HG03045 (cell line): ENCODE measurements around the gene PPP2R3B.
A peak's percentile ranks its signal among the peaks of the same experiment; 100 is the strongest.
"Not testable (repeated sequence)": the region's sequence is repeated elsewhere in the genome, so short reads cannot be mapped to it uniquely, and the experiment has no call there.

ENCODE experiments used
- ATAC-seq: cut with Tn5 transposase; IDR thresholded peaks from one replicate; pipeline ENCODE4 v1.9.1; 2021; ENCODE audit warnings: mild to moderate bottlenecking, moderate library complexity; ENCODE audit not compliant: unreplicated experiment

PPP2R3B gene

GRCh38 chrX:386768-387575, at the start of gene PPP2R3B:
PPP2R3B (minus strand) TSS chrX:386907; CDS start chrX:386691, 216 bp downstream.
- peak; percentile 95 for ATAC-seq

GRCh38 chrX:435536-436122, 48.9 kb upstream of the PPP2R3B start:
- ATAC-seq: no peak

GRCh38 chrX:434946-435345, 48.2 kb upstream of the PPP2R3B start:
- no peak for ATAC-seq

- ATAC-seq: no peak
These were observed 47.1 kb upstream of the PPP2R3B start for GRCh38 chrX:433771-434170.

DNA sequence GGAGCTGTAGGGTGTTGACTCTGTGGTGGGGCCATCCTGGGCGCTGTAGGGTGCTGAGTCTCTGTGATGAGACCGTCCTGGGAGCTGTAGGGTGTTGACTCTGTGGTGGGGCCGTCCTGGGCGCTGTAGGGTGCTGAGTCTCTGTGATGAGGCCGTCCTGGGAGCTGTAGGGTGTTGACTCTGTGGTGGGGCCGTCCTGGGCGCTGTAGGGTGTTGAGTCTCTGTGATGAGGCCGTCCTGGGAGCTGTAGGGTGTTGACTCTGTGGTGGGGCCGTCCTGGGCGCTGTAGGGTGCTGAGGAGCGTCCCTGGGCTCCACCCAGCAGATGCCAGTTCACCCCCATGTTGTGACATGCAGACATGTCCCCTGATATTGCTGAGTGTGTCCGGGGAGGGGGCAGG, 46.0 kb upstream of the PPP2R3B start:
- not testable (repeated sequence) for ATAC-seq

- no peak for ATAC-seq
These were observed 44.9 kb upstream of the PPP2R3B start for GRCh38 chrX:431492-432111.

DNA sequence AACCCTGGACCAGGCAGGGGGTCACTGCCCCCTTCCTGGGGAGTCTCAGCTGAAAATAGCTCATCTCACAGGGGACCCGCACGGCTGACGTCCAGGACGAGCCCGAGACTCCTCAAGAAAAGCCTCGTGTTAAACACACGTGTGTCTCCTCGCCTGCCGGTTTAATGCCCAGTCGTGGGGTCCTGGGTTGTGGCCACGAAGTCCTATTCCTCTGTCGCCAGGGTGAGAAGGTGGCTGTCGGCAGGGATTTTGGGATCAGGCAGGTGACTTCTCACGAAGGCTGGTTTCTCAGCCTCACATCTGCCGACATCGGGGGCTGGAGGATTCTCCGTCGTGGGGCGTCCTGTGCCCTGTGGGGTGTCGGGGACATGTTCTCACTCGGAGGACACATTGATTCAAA, 44.3 kb upstream of the PPP2R3B start:
- ATAC-seq: no peak

GRCh38 chrX:429266-429825, 42.6 kb upstream of the PPP2R3B start:
- no peak for ATAC-seq

DNA sequence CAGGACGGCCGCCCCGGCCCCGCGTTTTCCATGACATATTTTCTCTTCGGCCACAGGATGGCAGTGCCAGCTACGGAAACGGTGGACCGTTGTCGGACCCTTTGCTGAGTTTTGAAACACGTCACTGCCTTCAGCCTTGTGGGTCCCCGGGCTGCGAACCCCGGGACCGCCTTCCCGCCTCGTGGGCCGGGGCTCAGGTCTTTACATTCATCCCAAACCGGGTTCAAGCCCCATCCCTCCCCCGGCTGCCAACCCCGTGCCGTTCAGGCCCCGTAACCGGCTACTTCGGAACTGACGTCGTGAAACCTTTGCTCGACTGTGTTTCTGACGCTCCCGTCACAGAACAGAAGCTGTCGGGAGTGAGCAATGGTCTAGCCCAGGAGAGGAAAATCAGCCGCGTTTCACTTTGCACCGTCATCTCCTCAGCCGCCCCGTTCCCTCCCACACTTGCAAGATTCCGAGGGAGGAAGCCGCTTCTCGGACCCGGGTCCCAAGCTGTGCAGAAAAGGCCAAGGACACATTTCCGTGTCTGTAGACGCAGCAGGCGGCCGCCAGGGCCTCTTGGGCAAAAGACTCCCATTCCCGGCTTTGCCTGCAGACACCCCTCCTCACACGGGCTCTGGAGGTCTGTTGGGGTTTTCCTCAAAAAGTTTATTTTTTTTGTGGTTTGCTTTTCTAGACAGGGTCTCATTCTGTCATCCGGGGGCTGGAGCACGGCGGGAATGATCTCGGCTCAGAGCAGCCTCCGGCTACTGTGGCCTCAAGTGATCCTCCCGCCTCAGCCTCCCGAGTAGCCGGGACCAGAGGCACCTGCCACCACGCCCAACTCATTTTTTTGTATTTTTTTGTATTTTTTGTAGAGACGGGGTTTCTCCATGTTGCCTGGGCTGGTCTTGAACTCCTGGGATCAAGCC, 41.4 kb upstream of the PPP2R3B start:
- no peak for ATAC-seq

DNA sequence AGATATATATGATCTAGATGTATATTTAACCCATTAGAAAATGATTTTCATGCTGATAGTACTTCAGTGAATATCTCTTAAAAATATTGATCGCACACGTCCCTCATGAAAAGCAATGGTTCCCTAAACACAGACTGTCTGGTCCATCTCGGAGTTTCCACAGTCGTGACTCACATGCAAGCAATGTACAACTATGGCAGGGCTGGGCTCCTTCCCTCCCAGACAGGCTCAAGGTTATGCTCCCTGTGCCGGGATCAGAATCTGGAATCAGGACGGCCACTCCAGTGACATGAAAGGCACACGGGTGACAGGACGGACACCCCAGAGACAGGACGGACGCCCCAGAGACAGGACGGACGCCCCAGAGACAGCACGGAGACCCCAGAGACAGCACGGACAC, 40.2 kb upstream of the PPP2R3B start:
- ATAC-seq: no peak

DNA sequence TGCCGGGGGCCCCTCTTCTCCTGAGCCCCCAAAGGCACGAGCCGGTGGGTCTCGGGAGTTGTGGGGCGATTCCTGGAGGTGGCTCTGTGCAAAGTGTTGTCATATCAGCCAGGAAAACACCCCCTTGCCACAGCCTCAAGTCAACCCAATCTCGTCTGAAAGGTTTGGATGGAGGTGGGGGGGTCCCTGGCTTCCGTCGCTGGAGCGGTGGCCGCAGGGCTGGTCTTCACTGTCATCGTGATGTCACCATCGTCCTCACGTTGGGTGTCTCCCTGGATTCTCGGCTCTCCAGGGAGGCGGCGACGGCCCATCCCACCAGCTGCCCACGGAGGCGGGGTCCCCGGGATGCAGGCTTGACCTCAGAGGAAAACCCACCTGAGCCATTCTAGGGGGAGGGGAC, 38.3 kb upstream of the PPP2R3B start:
- no peak for ATAC-seq

DNA sequence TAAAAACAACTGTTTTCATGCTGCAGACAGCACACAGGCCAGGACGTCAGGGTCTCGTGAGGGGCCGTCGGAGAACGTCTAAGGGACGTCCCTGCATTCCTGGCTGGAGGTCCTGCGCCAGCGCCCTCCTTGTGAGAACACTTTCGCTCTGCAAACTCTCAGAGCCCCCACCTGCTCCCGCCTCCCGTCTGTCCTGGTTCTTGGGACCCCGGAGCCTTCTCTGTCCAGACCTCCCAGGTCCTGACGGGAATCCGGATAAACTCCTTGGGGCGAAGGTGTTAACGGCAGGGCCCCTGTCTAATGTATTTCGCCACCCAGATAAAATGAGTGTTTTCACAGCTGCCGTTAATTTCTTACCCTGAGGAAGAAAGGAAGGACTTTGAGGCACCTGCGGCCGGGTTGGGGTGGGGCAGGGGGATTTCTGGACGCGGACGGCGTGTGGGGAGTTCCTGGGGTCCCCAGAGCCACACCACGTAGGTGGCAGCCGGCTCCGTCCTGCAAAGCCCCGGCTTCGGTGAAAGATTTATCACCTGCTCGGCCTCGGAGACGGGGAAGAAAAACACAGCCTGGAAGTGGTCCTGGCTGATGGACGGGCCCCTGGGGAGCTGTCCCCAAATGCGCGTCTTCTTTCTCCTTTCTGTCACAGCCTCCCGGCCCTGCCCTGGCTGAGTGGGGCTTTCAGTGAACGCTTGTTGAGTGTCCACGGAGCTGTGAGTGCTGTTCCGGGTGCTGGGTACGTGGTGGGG, 35.1 kb upstream of the PPP2R3B start:
- ATAC-seq: no peak

- ATAC-seq: no peak
These were observed 34.0 kb upstream of the PPP2R3B start for GRCh38 chrX:420496-421223.

- ATAC-seq: no peak
These were observed 32.4 kb upstream of the PPP2R3B start for GRCh38 chrX:418927-419729.

GRCh38 chrX:415498-415897, 28.8 kb upstream of the PPP2R3B start:
- ATAC-seq: not testable (repeated sequence)

DNA sequence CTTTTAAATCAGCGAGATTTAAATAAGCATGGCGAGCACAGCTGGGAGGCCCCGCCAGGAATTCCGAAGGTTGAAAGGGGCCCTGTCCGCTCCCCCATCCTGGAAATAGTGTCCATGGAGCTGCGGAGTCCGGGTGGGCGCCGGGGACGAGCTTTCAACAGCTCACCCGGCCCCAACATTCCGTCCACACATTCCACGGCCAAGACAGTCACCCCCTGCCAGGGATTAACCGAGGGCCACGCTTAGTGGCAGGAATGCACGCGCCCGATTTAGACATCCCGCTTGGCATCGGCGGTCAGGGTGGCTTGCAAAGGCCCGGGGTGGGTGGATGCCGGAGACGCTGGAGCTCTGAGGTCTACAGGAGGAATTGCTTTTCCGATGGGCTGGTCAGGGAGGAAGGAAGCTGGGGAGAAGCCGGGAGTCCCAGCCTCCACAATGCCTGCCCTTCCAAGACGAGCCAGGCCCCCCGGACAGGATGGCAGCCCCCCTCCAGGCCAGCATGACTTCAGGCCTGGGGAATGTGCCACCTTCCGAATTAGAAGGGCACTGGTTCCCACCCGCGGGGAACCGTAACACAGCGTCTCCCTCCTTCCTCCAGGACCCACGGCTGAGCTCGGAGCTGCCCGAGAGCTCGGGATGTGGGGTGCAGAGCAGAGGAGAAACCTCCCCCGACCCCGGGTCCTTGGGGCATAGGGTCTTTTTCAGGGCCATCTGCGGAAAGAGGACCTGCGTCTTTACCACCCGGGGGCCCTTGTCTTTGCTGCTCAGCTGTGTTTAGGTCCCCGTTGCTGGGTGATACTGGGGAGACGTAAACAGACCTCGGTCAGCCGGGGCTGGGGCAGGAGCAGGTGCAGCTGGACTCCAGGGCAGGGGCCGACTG, 26.9 kb upstream of the PPP2R3B start:
- no peak for ATAC-seq

DNA sequence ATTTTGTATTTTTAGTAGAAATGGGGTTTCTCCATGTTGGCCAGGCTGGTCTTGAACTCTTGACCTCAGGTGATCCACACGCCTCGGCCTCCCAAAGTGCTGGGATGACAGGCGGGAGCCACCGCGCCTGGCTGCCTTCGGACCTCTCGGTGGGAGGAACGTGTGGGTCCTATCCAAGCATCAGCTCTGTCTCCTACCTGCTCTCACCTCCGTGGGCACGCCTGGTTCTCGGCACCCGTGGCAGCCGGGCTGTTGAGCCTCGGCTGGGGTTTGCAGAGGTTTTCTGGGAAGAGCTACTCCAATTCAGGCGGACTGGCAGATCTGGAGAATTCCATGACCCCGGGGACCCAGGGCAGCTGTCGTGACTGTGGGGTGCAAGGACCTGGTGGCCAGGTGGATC, 23.6 kb upstream of the PPP2R3B start:
- ATAC-seq: no peak

DNA sequence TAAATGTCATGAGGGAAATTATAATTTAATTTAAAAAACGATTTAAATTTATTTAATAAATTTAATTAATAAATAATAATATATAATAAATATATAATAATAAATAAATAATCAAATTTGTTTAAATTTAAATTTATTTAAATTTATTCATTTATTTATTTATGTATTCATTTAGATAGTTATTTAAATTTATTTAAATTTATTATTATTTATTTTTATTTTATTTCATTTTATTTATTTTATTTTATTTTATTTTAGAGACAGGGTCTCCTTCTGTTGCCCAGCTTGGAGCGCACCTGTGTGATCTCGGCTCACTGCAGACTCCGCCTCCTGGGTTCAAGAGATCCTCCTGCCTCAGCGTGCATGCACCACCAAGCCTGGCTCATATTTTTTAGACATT, 18.4 kb upstream of the PPP2R3B start:
- no peak for ATAC-seq
